ENCODE measurements around the gene OR6B3. TPM values are rescaled to one million over a fixed set of nuclear protein-coding genes. Genes with fewer than 3 reads are reported as not detected.

The OR6B3 gene
- total RNA-seq, 1 donor from 2014 or later: not detected

GRCh38 chr2:240086563-240086962 is 33.2 kb upstream of the OR6B3 start:
- Mint-ChIP-seq H3K27me3 (ENCODE audit: unreplicated experiment) (no peaks in the 10 kb centered on the region), H3K4me3 (ENCODE audit: unreplicated experiment) (no peak overlapping the region), H3K4me1 (ENCODE audit: unreplicated experiment) (no peaks in the 10 kb centered on the region), H3K27ac (ENCODE audit: unreplicated experiment) (no peak overlapping the region), H3K36me3 (ENCODE audit: low read depth, unreplicated experiment) (peaks cover 5% of the 10 kb centered on the region), H3K9me3 (ENCODE audit: unreplicated experiment) (peaks cover 3% of the 10 kb centered on the region)
- DNase-seq (ENCODE audit: low spot score): no peak
- TF ChIP-seq, protein P1, sequence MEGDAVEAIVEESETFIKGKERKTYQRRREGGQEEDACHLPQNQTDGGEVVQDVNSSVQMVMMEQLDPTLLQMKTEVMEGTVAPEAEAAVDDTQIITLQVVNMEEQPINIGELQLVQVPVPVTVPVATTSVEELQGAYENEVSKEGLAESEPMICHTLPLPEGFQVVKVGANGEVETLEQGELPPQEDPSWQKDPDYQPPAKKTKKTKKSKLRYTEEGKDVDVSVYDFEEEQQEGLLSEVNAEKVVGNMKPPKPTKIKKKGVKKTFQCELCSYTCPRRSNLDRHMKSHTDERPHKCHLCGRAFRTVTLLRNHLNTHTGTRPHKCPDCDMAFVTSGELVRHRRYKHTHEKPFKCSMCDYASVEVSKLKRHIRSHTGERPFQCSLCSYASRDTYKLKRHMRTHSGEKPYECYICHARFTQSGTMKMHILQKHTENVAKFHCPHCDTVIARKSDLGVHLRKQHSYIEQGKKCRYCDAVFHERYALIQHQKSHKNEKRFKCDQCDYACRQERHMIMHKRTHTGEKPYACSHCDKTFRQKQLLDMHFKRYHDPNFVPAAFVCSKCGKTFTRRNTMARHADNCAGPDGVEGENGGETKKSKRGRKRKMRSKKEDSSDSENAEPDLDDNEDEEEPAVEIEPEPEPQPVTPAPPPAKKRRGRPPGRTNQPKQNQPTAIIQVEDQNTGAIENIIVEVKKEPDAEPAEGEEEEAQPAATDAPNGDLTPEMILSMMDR (IDR thresholded peaks at IDR 0.05; ENCODE audit: unreplicated experiment): no peak

- no peaks in the 10 kb centered on the region for H3K4me1 Mint-ChIP-seq (ENCODE audit: unreplicated experiment)
- peaks cover 3% of the 10 kb centered on the region for H3K27me3 Mint-ChIP-seq (ENCODE audit: unreplicated experiment)
- DNase-seq (ENCODE audit: low spot score): no peak
- H3K36me3 Mint-ChIP-seq (ENCODE audit: low read depth, unreplicated experiment): peaks cover 5% of the 10 kb centered on the region
- H3K27ac Mint-ChIP-seq (ENCODE audit: unreplicated experiment): no peak overlapping the region
- no peaks in the 10 kb centered on the region for H3K9me3 Mint-ChIP-seq (ENCODE audit: unreplicated experiment)
- H3K4me3 Mint-ChIP-seq (ENCODE audit: unreplicated experiment): no peak overlapping the region
- TF ChIP-seq, protein P1 (IDR thresholded peaks at IDR 0.05; ENCODE audit: unreplicated experiment): no peak
These were observed 25.3 kb upstream of the OR6B3 start for GRCh38 chr2:240078631-240079030.

DNA sequence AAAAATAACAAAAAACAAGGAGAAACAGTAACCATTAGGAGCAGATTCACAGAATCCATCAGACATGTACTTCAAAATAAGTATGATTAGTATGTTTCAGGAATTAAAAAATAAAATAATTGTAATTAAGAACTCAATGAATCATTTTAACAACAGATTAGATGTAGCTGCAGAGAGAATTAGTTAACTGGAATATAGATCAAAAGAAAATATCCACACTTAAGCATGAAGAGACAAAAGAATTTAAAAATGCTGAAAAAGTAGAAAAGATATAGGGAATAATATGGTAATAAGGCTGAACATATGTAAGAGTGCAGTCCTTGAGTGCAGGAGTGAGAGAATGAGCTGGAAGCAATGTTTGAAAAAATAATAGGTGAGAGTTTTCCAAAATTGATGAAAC is 24.1 kb upstream of the OR6B3 start:
- Mint-ChIP-seq H3K4me3 (ENCODE audit: unreplicated experiment) (no peak overlapping the region), H3K27me3 (ENCODE audit: unreplicated experiment) (peaks cover 3% of the 10 kb centered on the region), H3K27ac (ENCODE audit: unreplicated experiment) (no peak overlapping the region), H3K4me1 (ENCODE audit: unreplicated experiment) (no peaks in the 10 kb centered on the region), H3K36me3 (ENCODE audit: low read depth, unreplicated experiment) (peaks cover 5% of the 10 kb centered on the region), H3K9me3 (ENCODE audit: unreplicated experiment) (no peaks in the 10 kb centered on the region)
- TF ChIP-seq, protein P1 (IDR thresholded peaks at IDR 0.05; ENCODE audit: unreplicated experiment): no peak
- DNase-seq (ENCODE audit: low spot score): no peak

DNA sequence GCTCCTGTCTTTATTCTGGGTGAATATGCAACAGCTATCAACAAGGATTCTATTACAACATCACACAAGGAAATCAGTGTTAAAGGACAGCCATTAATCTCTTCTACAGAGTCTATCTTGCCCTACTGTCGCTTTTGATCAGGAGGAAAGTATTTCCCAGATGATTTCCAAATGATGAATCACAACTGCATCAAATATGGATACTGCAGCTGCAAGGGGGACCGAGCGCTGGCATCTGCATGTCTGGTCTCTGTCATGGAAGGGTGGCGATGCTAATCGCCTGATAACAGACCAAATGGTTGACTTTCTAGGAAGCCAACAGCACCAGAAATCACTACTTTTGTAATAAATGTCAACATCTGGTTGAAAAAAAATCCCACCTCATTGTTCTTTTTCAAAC is 21.2 kb upstream of the OR6B3 start:
- no peak overlapping the region for H3K27ac Mint-ChIP-seq (ENCODE audit: unreplicated experiment)
- H3K36me3 Mint-ChIP-seq (ENCODE audit: low read depth, unreplicated experiment): peaks cover 5% of the 10 kb centered on the region
- H3K9me3 Mint-ChIP-seq (ENCODE audit: unreplicated experiment): no peaks in the 10 kb centered on the region
- no peak for DNase-seq (ENCODE audit: low spot score)
- H3K4me3 Mint-ChIP-seq (ENCODE audit: unreplicated experiment): no peak overlapping the region
- no peaks in the 10 kb centered on the region for H3K4me1 Mint-ChIP-seq (ENCODE audit: unreplicated experiment)
- no peaks in the 10 kb centered on the region for H3K27me3 Mint-ChIP-seq (ENCODE audit: unreplicated experiment)
- TF ChIP-seq, protein P1 (IDR thresholded peaks at IDR 0.05; ENCODE audit: unreplicated experiment): no peak

- TF ChIP-seq, protein P1 (IDR thresholded peaks at IDR 0.05; ENCODE audit: unreplicated experiment): no peak
- DNase-seq (ENCODE audit: low spot score): no peak
- H3K36me3 Mint-ChIP-seq (ENCODE audit: low read depth, unreplicated experiment): no peaks in the 10 kb centered on the region
- H3K27ac Mint-ChIP-seq (ENCODE audit: unreplicated experiment): no peak overlapping the region
- H3K9me3 Mint-ChIP-seq (ENCODE audit: unreplicated experiment): no peaks in the 10 kb centered on the region
- peaks cover 5% of the 10 kb centered on the region for H3K4me1 Mint-ChIP-seq (ENCODE audit: unreplicated experiment)
- peaks cover 4% of the 10 kb centered on the region for H3K27me3 Mint-ChIP-seq (ENCODE audit: unreplicated experiment)
- H3K4me3 Mint-ChIP-seq (ENCODE audit: unreplicated experiment): no peak overlapping the region
These were observed 17.6 kb upstream of the OR6B3 start for GRCh38 chr2:240070907-240071306.
